Naive thymus-derived CD4-positive, alpha-beta T cell (primary cell): Measurements from ENCODE around the gene GPR180. TPM values are rescaled to one million over a fixed set of nuclear protein-coding genes. Genes with fewer than 3 reads are reported as not detected.

ENCODE experiments used
- ATAC-seq: fragments of 150-1000 bp; cut with Tn5 transposase; 2 replicates; pipeline ENCODE4 v1.10.0; 2021; ENCODE audit warnings: mild to moderate bottlenecking, moderate library complexity
- CTCF ChIA-PET: fragments of 350-600 bp; sonication (Branson Sonifier 250); formaldehyde crosslinking; loops from one replicate; lab custom pipeline; 2021; ENCODE audit warnings: antibody characterized with exemption; lab: Charles Lee
- POLR2A ChIA-PET: fragments of 350-600 bp; sonication (Branson Sonifier 250); formaldehyde crosslinking; loops from one replicate; lab custom pipeline; 2021; ENCODE audit warnings: antibody characterized with exemption, inconsistent platforms; lab: Charles Lee
- DNase-seq, 9 donors: peaks; one replicate each; pipeline versions ENCODE4 v3.0.0 to v3.0.0-alpha.2; 2020 to 2022; ENCODE audit warnings: mixed read lengths in 1 of 9
- H3K27ac ChIP-seq: one replicate; pipeline ENCODE4 v1.7.0; 2013; ENCODE audit warnings: mild to moderate bottlenecking, low read depth, low read length, moderate library complexity
- H3K27me3 ChIP-seq, 2 donors: one replicate each; pipeline ENCODE4 v1.7.0; 2013; ENCODE audit warnings: low read length in 2 of 2, mild to moderate bottlenecking in 2 of 2, moderate library complexity in 2 of 2; ENCODE audit not compliant: control insufficient read depth in 2 of 2, insufficient read depth in 2 of 2
- H3K36me3 ChIP-seq, 3 experiments: 1 replicate in 2 of 3; 2 replicates in 1 of 3; pipeline ENCODE4 v1.7.0; 2013; ENCODE audit warnings: low read length in 3 of 3, mild to moderate bottlenecking in 3 of 3, moderate library complexity in 1 of 3; ENCODE audit not compliant: insufficient read depth in 3 of 3, control insufficient read depth in 2 of 3
- H3K4me1 ChIP-seq, 2 donors: one replicate each; pipeline ENCODE4 v1.7.0; 2013; ENCODE audit warnings: low read length in 2 of 2, mild to moderate bottlenecking in 2 of 2, moderate library complexity in 1 of 2; ENCODE audit not compliant: control insufficient read depth in 2 of 2, insufficient read depth in 2 of 2
- H3K4me3 ChIP-seq: 2 replicates; pipeline ENCODE4 v1.7.0; 2013; ENCODE audit warnings: mild to moderate bottlenecking, low read length
- H3K9me3 ChIP-seq, 3 experiments: 1 replicate in 2 of 3; 2 replicates in 1 of 3; pipeline ENCODE4 v1.7.0; 2013; ENCODE audit warnings: low read length in 3 of 3; ENCODE audit not compliant: control insufficient read depth in 2 of 3
- H3K27ac Mint-ChIP-seq, 9 donors: one replicate each; pipeline ENCODE4 v1.8.0; 2020 to 2022; ENCODE audit warnings: mixed read lengths in 9 of 9, mild to moderate bottlenecking in 8 of 9, moderate library complexity in 5 of 9, inconsistent platforms in 2 of 9
- H3K27me3 Mint-ChIP-seq, 5 donors: one replicate each; pipeline ENCODE4 v1.8.0; 2021 to 2022; ENCODE audit warnings: mixed read lengths in 5 of 5, mild to moderate bottlenecking in 1 of 5
- H3K36me3 Mint-ChIP-seq, 5 donors: one replicate each; pipeline ENCODE4 v1.8.0; 2020 to 2022; ENCODE audit warnings: mixed read lengths in 5 of 5, mild to moderate bottlenecking in 3 of 5, inconsistent platforms in 1 of 5
- H3K4me1 Mint-ChIP-seq, 7 donors: one replicate each; pipeline ENCODE4 v1.8.0; 2020 to 2022; ENCODE audit warnings: mixed read lengths in 7 of 7, mild to moderate bottlenecking in 3 of 7, inconsistent platforms in 1 of 7
- H3K4me3 Mint-ChIP-seq, 10 donors: one replicate each; pipeline ENCODE4 v1.8.0; 2020 to 2022; ENCODE audit warnings: mild to moderate bottlenecking in 10 of 10, mixed read lengths in 10 of 10, moderate library complexity in 6 of 10, inconsistent platforms in 2 of 10
- H3K9me3 Mint-ChIP-seq, 11 donors: one replicate each; pipeline ENCODE4 v1.8.0; 2020 to 2022; ENCODE audit warnings: mixed read lengths in 11 of 11, mild to moderate bottlenecking in 4 of 11, inconsistent platforms in 1 of 11, moderate library complexity in 1 of 11
- intact Hi-C, 2 donors: fragments of 100-400 bp; cut with micrococcal nuclease; formaldehyde crosslinking; loops; one replicate each; pipeline ENCODE4 v1.15.1; 2023
- polyA plus RNA-seq, 2 donors: library from polyadenylated mRNA; unstranded; fragments of 300-500 nt; fragmentation: Illumina TruSeq; gene quantifications; one replicate each; pipeline ENCODE4 v1.2.3, GENCODE V29; 2021
- total RNA-seq, 6 experiments: library from RNA in 5 of 6; stranded (reverse) in 5 of 6; gene quantifications; 1 replicate in 5 of 6; 2 replicates in 1 of 6; pipeline ENCODE4 v1.2.3 and lab custom pipeline; 2021 to 2026

Gene GPR180
- total and polyA plus RNA-seq, 7 experiments from 2014 or later: 1.3 to 7.0 (median 2.2) TPM

DNA sequence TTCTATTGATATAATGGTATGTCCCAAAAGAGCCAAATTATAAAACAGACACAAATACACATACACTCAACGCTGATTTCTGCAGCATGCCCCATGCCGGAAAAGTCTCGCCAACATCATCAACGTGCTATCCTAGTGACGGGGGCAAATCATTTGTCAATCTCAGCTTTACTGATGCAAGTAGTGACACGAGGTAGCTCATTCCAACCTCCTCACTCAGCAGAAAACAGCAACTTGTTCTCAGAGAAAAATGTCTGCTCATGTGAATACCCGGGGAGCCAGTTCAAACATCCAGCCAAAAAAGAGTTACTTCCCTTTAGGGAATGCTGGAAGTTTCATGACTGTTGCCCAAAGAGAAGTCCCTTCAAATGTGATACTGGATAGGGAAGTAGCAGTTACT is 64.4 kb downstream of the GPR180 start:
- H3K9me3 Mint-ChIP-seq: peaks cover 0 to 5% (median 0%) of the 10 kb centered on the region in 11 donors
- CTCF ChIA-PET: interaction anchor here (1.2 kb wide), 1 partner anchor 8 kb away, joined by 3 read pairs; no protein-coding TSS in a partner anchor
- peaks cover 0 to 2% (median 0%) of the 10 kb centered on the region in 5 donors for H3K36me3 Mint-ChIP-seq
- Histone ChIP-seq H3K4me3 (no peak overlapping the region), H3K27me3 (no peaks in the 10 kb centered on the region), H3K4me1 (peaks cover 0 to 3% of the 10 kb centered on the region in 2 donors), H3K27ac (no peak overlapping the region), H3K36me3 (no peaks in the 10 kb centered on the region), H3K9me3 (no peaks in the 10 kb centered on the region)
- DNase-seq (no peak), ATAC-seq (no peak)
- intact Hi-C loops: no loop called here
- H3K27me3 Mint-ChIP-seq: peaks cover 5 to 40% (median 32%) of the 10 kb centered on the region in 5 donors
- H3K27ac Mint-ChIP-seq: no peak overlapping the region
- peaks cover 11 to 23% (median 18%) of the 10 kb centered on the region in 7 donors for H3K4me1 Mint-ChIP-seq
- no peak overlapping the region for H3K4me3 Mint-ChIP-seq
- POLR2A ChIA-PET: no interaction called here

- no peaks in the 10 kb centered on the region for H3K27me3 ChIP-seq
- ChIA-PET POLR2A (no interaction called here), CTCF (interaction anchor here (1.1 kb wide), 1 partner anchor 713 kb away, joined by 5 read pairs; no protein-coding TSS in a partner anchor)
- Mint-ChIP-seq H3K27me3 (peaks cover 0 to 32% (median 25%) of the 10 kb centered on the region in 5 donors), H3K36me3 (peaks cover 0 to 2% (median 0%) of the 10 kb centered on the region in 5 donors), H3K9me3 (peaks cover 0 to 5% (median 0%) of the 10 kb centered on the region in 11 donors), H3K4me1 (peaks cover 11 to 22% (median 15%) of the 10 kb centered on the region in 7 donors), H3K27ac (peak overlapping the region in 3 of 9 donors; percentile 52 to 60 (median 57)), H3K4me3 (peak overlapping the region in 1 of 10 donors; percentile 8)
- no peak overlapping the region for H3K27ac ChIP-seq
- intact Hi-C loops: no loop called here
- no peaks in the 10 kb centered on the region for H3K36me3 ChIP-seq
- no peak overlapping the region for H3K4me3 ChIP-seq
- peaks cover 0 to 3% of the 10 kb centered on the region in 2 donors for H3K4me1 ChIP-seq
- peak in 1 of 9 donors; percentile 30 for DNase-seq
- H3K9me3 ChIP-seq: no peaks in the 10 kb centered on the region
- no peak for ATAC-seq
Observed at GRCh38 chr13:94667190-94667589, 65.5 kb downstream of the GPR180 start.

DNA sequence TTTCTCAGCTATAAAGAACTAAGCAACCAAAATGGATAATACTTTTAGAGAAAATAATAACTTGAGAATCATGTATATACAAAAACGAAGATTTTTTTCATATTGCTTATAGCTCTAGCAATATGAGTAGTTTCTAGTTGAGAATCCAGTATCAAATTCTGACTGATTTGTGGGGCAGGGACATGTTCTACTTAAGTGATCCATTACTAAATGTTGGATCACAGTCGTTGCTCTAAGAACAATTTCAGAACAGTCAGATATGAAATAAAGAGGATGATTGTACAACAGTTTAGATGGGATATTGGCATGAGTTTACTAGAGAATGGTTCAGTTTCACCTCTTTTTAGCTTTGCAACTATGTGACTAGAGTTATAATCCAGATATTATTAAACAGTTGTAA is 70.7 kb downstream of the GPR180 start:
- Mint-ChIP-seq H3K36me3 (peaks cover 0 to 2% (median 0%) of the 10 kb centered on the region in 5 donors), H3K9me3 (peaks cover 0 to 2% (median 0%) of the 10 kb centered on the region in 11 donors), H3K27ac (no peak overlapping the region), H3K27me3 (peaks cover 4 to 24% (median 12%) of the 10 kb centered on the region in 5 donors), H3K4me3 (no peak overlapping the region), H3K4me1 (peaks cover under 1 to 6% (median 2%) of the 10 kb centered on the region in 7 donors)
- Histone ChIP-seq H3K27me3 (no peaks in the 10 kb centered on the region), H3K4me3 (no peak overlapping the region), H3K4me1 (peaks cover 0 to under 1% of the 10 kb centered on the region in 2 donors), H3K36me3 (no peaks in the 10 kb centered on the region), H3K9me3 (no peaks in the 10 kb centered on the region), H3K27ac (no peak overlapping the region)
- intact Hi-C loops: no loop called here
- ATAC-seq: no peak
- POLR2A ChIA-PET: no interaction called here
- no peak for DNase-seq
- CTCF ChIA-PET: interaction anchor here (0.7 to 1.7 kb wide), 3 partner anchors 708 to 806 kb away, joined by 3 to 10 read pairs (median 5); no protein-coding TSS in a partner anchor

DNA sequence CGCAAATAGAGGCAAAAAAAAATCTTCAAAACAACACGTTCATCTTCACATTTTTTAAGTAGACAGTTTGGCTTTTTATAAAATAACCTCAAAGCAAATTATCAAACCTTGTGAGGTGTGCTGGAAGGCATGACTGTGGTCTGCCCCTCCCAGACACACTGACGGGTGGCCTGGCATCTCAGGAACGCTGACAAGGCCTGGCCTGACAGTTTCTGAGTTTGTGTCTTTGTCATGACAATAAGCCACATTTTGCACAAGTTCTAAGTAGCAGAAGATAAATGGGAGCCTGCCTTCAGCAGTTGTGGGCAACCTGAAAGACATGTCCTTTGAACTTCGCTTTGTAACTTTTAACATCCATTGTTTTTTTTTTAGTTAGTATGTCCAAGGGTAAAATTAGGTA is 72.2 kb downstream of the GPR180 start:
- ATAC-seq (no peak), DNase-seq (no peak)
- H3K9me3 ChIP-seq: no peaks in the 10 kb centered on the region
- H3K4me1 ChIP-seq: no peaks in the 10 kb centered on the region
- Mint-ChIP-seq H3K27me3 (peaks cover 12 to 31% (median 16%) of the 10 kb centered on the region in 5 donors), H3K27ac (no peak overlapping the region), H3K36me3 (peaks cover 0 to 2% (median 0%) of the 10 kb centered on the region in 5 donors), H3K4me3 (no peak overlapping the region), H3K4me1 (no peaks in the 10 kb centered on the region), H3K9me3 (peaks cover 0 to 1% (median 0%) of the 10 kb centered on the region in 11 donors)
- no peak overlapping the region for H3K27ac ChIP-seq
- POLR2A ChIA-PET: no interaction called here
- no peaks in the 10 kb centered on the region for H3K27me3 ChIP-seq
- H3K4me3 ChIP-seq: no peak overlapping the region
- intact Hi-C loops: loop anchor here in 1 of 2 donors (2.0 kb wide), 2 partner anchors 483 to 805 kb away; no protein-coding TSS in a partner anchor
- H3K36me3 ChIP-seq: no peaks in the 10 kb centered on the region
- CTCF ChIA-PET: interaction anchor here (0.6 to 2.3 kb wide), 4 partner anchors 707 to 807 kb away, joined by 3 to 12 read pairs (median 4); no protein-coding TSS in a partner anchor

- H3K4me3 Mint-ChIP-seq: no peak overlapping the region
- H3K27me3 ChIP-seq: no peaks in the 10 kb centered on the region
- H3K36me3 Mint-ChIP-seq: peaks cover 0 to 2% (median 0%) of the 10 kb centered on the region in 5 donors
- ATAC-seq: peak; percentile 55
- no peak overlapping the region for H3K27ac Mint-ChIP-seq
- ChIA-PET CTCF (interaction anchor here (0.6 to 2.3 kb wide), 6 partner anchors 9 to 806 kb away, joined by 3 to 12 read pairs (median 3); no protein-coding TSS in a partner anchor), POLR2A (no interaction called here)
- no peaks in the 10 kb centered on the region for H3K4me1 Mint-ChIP-seq
- no peak overlapping the region for H3K27ac ChIP-seq
- H3K9me3 ChIP-seq: no peaks in the 10 kb centered on the region
- no peak overlapping the region for H3K4me3 ChIP-seq
- H3K9me3 Mint-ChIP-seq: peaks cover 0 to 1% (median 0%) of the 10 kb centered on the region in 11 donors
- peaks cover 12 to 31% (median 20%) of the 10 kb centered on the region in 5 donors for H3K27me3 Mint-ChIP-seq
- H3K4me1 ChIP-seq: no peaks in the 10 kb centered on the region
- H3K36me3 ChIP-seq: no peaks in the 10 kb centered on the region
- intact Hi-C loops: loop anchor here (1.0 to 5.0 kb wide), 7 partner anchors 482 to 1158 kb away; no protein-coding TSS in a partner anchor
- peak in 7 of 9 donors; percentile 12 to 49 (median 34) for DNase-seq
Observed at GRCh38 chr13:94674609-94675348, 73.1 kb downstream of the GPR180 start.

DNA sequence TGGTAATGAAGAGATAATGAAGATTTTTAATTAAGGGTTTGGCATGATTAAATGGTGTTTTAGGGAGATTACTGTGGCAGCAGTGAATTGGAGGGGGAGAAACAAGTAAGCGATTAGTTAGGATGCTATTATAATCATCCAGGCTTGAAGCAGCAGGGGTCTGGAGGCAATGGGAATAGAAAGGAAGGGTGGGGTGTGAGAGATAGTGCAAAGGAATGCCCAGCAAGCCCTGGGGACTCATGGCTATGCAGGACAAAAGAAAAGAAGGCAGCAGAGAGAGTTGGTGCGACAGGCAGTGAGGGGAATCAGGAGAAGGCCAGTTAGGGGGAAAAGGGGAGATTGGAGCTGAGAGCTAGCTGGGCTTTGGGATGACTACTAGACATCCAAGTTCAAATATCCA is 76.1 kb downstream of the GPR180 start:
- Histone ChIP-seq H3K4me1 (no peaks in the 10 kb centered on the region), H3K27ac (no peak overlapping the region), H3K4me3 (no peak overlapping the region), H3K36me3 (no peaks in the 10 kb centered on the region), H3K9me3 (no peaks in the 10 kb centered on the region), H3K27me3 (no peaks in the 10 kb centered on the region)
- ChIA-PET CTCF (no interaction called here), POLR2A (no interaction called here)
- no peaks in the 10 kb centered on the region for H3K4me1 Mint-ChIP-seq
- peaks cover 18 to 39% (median 32%) of the 10 kb centered on the region in 5 donors for H3K27me3 Mint-ChIP-seq
- no peaks in the 10 kb centered on the region for H3K36me3 Mint-ChIP-seq
- intact Hi-C loops: loop anchor here in 1 of 2 donors (5.0 kb wide), 1 partner anchor 1155 kb away; no protein-coding TSS in a partner anchor
- no peak overlapping the region for H3K4me3 Mint-ChIP-seq
- H3K27ac Mint-ChIP-seq: peak overlapping the region in 1 of 9 donors; percentile 53
- no peak for ATAC-seq
- H3K9me3 Mint-ChIP-seq: peaks cover 0 to 1% (median 0%) of the 10 kb centered on the region in 11 donors
- DNase-seq: no peak
